Right kidney (tissue), 9 donors: ENCODE data around the gene NR0B1.

Experiments
- DNase-seq: peaks from one replicate; pipeline ENCODE4 v3.0.0-alpha.2; 2016
- long read RNA-seq, 8 donors: transcript quantifications; one replicate each; lab custom pipeline, GENCODE V29; 2026

Gene NR0B1
- long read RNA-seq, donor 1 = 0 reads
- long read RNA-seq, donor 2 = 0 reads
- long read RNA-seq, donor 3 = 0 reads
- long read RNA-seq, donor 4 = 0 reads
- long read RNA-seq, donor 5 = 0 reads
- long read RNA-seq, donor 6 = 0 reads
- long read RNA-seq, donor 7 = 0 reads
- long read RNA-seq, donor 8, partial matches to known transcripts = 0 of 1 reads
- long read RNA-seq, donor 8, other reads (novel, unspliced or antisense) = 0 of 1 reads

GRCh38 chrX:30309139-30309571 is at the start of gene NR0B1:
NR0B1 (minus strand) TSS chrX:30309390; CDS start chrX:30309363, 27 bp downstream.
- DNase-seq = peak; percentile 50

GRCh38 chrX:30349946-30350345 is 40.8 kb upstream of the NR0B1 start:
- no peak for DNase-seq

GRCh38 chrX:30343206-30343605 is 34.0 kb upstream of the NR0B1 start:
- DNase-seq = no peak

GRCh38 chrX:30340753-30341152 is 31.6 kb upstream of the NR0B1 start:
- no peak for DNase-seq

GRCh38 chrX:30327762-30328161 is 18.6 kb upstream of the NR0B1 start:
- DNase-seq = no peak

- DNase-seq = no peak
These were observed 8.1 kb upstream of the NR0B1 start for GRCh38 chrX:30317308-30317707.

- DNase-seq = no peak
These were observed 4.1 kb upstream of the NR0B1 start for GRCh38 chrX:30313322-30313721.

- no peak for DNase-seq
These were observed 3.7 kb upstream of the NR0B1 start for GRCh38 chrX:30312858-30313257.

GRCh38 chrX:30310429-30311206 is 1.4 kb upstream of the NR0B1 start:
- no peak for DNase-seq

GRCh38 chrX:30308263-30309138 is 689 bp downstream of the NR0B1 start:
- DNase-seq = peak; percentile 59

- no peak for DNase-seq
These were observed 1.7 kb downstream of the NR0B1 start for GRCh38 chrX:30307466-30307865.

- DNase-seq = no peak
These were observed 4.3 kb downstream of the NR0B1 start for GRCh38 chrX:30304866-30305265.

- no peak for DNase-seq
These were observed 6.2 kb downstream of the NR0B1 start for GRCh38 chrX:30302956-30303355.

GRCh38 chrX:30301963-30302362 is 7.2 kb downstream of the NR0B1 start:
- DNase-seq = peak; percentile 7

GRCh38 chrX:30301208-30301607 is 8.0 kb downstream of the NR0B1 start:
- DNase-seq = no peak

GRCh38 chrX:30296408-30297254 is 12.6 kb downstream of the NR0B1 start:
- no peak for DNase-seq

- no peak for DNase-seq
These were observed 25.6 kb downstream of the NR0B1 start for GRCh38 chrX:30283456-30284200.

GRCh38 chrX:30282527-30282926 is 26.7 kb downstream of the NR0B1 start:
- DNase-seq = no peak

- no peak for DNase-seq
These were observed 28.8 kb downstream of the NR0B1 start for GRCh38 chrX:30280428-30280827.

- no peak for DNase-seq
These were observed 30.8 kb downstream of the NR0B1 start for GRCh38 chrX:30278365-30278764.

GRCh38 chrX:30275498-30275897 is 33.7 kb downstream of the NR0B1 start:
- no peak for DNase-seq
